ENCODE measurements around the gene IL12RB2.

GRCh38 chr1:67382292-67382691, 74.6 kb downstream of the IL12RB2 start:
- TF ChIP-seq SIN3A (IDR thresholded peaks at IDR 0.05; ENCODE audit: low read depth), result no peak
- TF ChIP-seq ZNF274 (IDR thresholded peaks at IDR 0.05; ENCODE audit: low read depth, low read length), result no peak
